Measurements from ENCODE around the gene ITGAL. TPM values are rescaled to one million over a fixed set of nuclear protein-coding genes. Genes with fewer than 3 reads are reported as not detected.
"Not testable (repeated sequence)": the region's sequence is repeated elsewhere in the genome, so short reads cannot be mapped to it uniquely, and the experiment has no call there.

The ITGAL gene
- total RNA-seq, 2 donors from 2014 or later: 2.0 to 2.6 TPM

DNA sequence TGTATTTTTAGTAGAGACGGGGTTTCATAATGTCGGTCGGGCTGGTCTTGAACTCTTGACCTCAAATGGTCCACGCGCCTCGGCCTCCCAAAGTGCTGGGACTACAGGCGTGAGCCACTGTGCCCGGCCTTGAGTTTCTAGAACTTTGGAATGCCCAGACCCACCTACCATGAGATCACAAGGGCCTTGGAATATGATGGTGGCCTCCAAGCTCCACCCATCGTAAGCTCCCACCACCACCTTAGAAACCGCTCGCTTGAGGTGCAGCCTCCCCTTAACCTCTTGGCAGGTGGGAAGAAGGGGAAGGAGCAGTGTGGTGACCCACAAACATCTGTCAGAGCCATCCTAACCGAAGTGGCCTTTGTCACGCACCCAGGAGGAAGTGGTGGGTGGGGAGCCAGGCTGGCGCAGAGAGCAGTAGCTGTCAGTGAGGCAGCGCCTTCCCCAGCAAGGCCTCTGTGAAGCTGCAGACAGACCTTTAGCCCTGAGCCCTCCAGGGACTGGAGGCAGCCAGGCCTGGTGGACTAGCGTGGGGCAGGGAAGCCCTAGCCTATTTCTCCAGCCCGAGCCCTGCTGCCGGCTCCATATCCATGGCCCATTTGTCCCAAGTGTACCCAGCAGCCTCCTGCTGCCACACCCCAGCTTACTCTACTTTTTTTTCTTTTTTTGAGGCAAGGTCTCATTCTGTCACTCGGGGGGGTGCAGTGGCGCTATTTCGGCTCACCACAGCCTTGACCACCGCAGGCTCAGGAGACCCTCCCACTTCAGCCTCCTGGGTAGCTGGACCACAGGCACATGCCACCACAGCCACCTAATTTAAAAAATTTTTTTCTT lies 13.8 kb upstream of the ITGAL start:
- TF ChIP-seq, protein P1, sequence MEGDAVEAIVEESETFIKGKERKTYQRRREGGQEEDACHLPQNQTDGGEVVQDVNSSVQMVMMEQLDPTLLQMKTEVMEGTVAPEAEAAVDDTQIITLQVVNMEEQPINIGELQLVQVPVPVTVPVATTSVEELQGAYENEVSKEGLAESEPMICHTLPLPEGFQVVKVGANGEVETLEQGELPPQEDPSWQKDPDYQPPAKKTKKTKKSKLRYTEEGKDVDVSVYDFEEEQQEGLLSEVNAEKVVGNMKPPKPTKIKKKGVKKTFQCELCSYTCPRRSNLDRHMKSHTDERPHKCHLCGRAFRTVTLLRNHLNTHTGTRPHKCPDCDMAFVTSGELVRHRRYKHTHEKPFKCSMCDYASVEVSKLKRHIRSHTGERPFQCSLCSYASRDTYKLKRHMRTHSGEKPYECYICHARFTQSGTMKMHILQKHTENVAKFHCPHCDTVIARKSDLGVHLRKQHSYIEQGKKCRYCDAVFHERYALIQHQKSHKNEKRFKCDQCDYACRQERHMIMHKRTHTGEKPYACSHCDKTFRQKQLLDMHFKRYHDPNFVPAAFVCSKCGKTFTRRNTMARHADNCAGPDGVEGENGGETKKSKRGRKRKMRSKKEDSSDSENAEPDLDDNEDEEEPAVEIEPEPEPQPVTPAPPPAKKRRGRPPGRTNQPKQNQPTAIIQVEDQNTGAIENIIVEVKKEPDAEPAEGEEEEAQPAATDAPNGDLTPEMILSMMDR (IDR thresholded peaks at IDR 0.05): no peak
- H3K4me3 ChIP-seq: no peak overlapping the region
- DNase-seq (ENCODE audit: low spot score): no peak
- no peaks in the 10 kb centered on the region for H3K9me3 ChIP-seq
- no peaks in the 10 kb centered on the region for H3K27me3 ChIP-seq
- no peak overlapping the region for H3K27ac ChIP-seq
- H3K4me1 ChIP-seq: no peaks in the 10 kb centered on the region
- no peaks in the 10 kb centered on the region for H3K36me3 ChIP-seq

DNA sequence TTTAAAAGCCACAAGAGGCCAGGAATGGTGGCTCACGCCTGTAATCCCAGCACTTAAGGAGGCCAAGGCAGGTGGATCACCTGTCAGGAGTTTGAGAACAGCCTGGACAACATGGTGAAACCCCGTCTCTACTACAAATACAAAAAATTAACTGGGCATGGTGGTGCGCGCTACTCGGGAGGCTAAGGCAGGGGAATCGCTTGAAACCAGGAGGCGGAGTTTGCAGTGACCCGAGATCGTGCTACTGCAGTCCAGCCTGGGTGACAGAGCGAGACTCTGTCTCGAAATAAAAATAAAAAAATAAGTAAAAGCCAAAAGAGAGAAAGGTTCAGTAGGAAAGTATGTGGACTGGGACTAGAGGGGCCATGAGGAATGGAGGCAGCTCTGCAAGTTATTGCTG lies 13.1 kb upstream of the ITGAL start:
- no peak overlapping the region for H3K27ac ChIP-seq
- DNase-seq (ENCODE audit: low spot score): no peak
- H3K4me1 ChIP-seq: no peaks in the 10 kb centered on the region
- H3K36me3 ChIP-seq: no peaks in the 10 kb centered on the region
- TF ChIP-seq, protein P1 (IDR thresholded peaks at IDR 0.05): no peak
- no peaks in the 10 kb centered on the region for H3K9me3 ChIP-seq
- H3K27me3 ChIP-seq: no peaks in the 10 kb centered on the region
- H3K4me3 ChIP-seq: no peak overlapping the region

DNA sequence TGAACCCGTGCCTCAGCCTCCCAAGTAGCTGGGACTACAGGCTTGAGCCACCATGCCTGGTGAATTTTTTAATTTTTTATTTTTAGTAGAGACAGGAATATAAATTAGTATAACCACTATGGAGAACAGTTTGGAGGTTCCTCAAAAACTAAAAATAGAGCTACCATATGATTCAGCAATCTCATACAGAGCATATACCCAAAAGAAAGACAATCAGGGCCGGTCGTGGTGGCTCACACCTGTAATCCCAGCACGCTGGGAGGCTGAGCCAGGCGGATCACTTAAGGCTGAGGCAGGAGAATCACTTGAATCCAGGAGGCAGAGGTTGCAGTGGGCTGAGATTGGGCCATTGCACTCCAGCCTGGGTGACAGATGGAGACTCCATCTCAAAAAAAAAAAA lies 11.1 kb upstream of the ITGAL start:
- H3K4me1 ChIP-seq; H3K27ac ChIP-seq; H3K4me3 ChIP-seq; H3K27me3 ChIP-seq; H3K36me3 ChIP-seq; DNase-seq (ENCODE audit: low spot score); H3K9me3 ChIP-seq: not testable (repeated sequence)

DNA sequence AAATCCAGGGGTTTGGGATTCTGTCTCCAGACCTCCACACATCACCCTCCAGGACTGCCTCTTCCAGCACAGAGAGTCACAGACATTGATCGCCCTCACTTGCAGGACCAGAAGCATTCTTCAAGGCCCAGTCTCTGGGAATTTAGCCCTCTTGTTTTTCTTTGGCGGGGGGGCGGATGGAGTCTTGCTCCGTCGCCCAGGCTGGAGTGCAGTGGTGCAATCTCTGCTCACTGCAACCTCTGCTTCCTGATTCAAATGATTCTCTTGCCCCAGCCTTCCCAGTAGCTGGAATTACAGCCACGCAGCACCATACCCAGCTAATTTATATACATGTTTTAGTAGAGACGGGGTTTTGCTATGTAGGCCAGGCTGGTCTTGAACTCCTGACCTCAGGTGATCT lies 8.5 kb upstream of the ITGAL start:
- TF ChIP-seq, protein P1 (IDR thresholded peaks at IDR 0.05): no peak
- no peak for DNase-seq (ENCODE audit: low spot score)
- Histone ChIP-seq H3K27ac (no peak overlapping the region), H3K4me3 (no peak overlapping the region), H3K36me3 (no peaks in the 10 kb centered on the region), H3K27me3 (no peaks in the 10 kb centered on the region), H3K4me1 (no peaks in the 10 kb centered on the region), H3K9me3 (no peaks in the 10 kb centered on the region)

DNA sequence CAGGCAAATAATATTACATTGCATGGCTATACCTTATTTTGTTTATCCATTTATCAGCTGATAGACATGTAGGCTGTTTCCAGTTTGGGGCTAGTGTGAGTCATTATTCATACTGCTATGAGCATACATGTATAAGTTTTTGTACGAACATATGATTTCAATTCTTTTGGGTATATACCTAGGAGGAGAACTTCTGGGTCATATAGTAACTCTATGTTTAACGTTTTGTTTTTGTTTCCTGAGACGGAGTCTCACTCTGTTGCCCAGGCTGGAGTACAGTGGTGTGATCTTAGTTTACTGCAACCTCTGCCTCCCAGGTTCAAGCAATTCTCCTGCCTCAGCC lies 2.4 kb upstream of the ITGAL start:
- H3K27ac ChIP-seq: no peak overlapping the region
- H3K4me3 ChIP-seq: no peak overlapping the region
- no peaks in the 10 kb centered on the region for H3K9me3 ChIP-seq
- TF ChIP-seq, protein P1 (IDR thresholded peaks at IDR 0.05): no peak
- DNase-seq (ENCODE audit: low spot score): no peak
- H3K27me3 ChIP-seq: peaks cover 0 to 6% of the 10 kb centered on the region in 2 donors
- no peaks in the 10 kb centered on the region for H3K36me3 ChIP-seq
- H3K4me1 ChIP-seq: no peaks in the 10 kb centered on the region

DNA sequence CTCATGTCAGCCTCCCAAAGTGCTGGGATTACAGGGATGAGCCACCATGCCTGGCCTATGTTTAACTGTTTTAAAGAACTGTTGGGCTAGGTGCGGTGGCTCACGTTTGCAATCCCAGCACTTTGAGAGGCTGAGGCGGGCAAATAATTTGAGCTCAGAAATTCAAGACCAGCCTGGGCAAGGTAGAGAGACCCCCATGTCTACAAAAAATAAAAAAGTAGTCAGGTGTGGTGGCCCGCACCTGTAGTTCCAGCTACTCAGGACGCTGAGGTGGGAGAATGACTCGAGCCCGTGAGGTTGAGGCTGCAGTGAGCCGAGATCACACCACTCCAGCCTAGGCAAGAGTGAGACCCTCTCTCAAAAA lies 1.9 kb upstream of the ITGAL start:
- no peak overlapping the region for H3K27ac ChIP-seq
- H3K4me1 ChIP-seq: no peaks in the 10 kb centered on the region
- no peak overlapping the region for H3K4me3 ChIP-seq
- no peaks in the 10 kb centered on the region for H3K9me3 ChIP-seq
- TF ChIP-seq, protein P1 (IDR thresholded peaks at IDR 0.05): no peak
- DNase-seq (ENCODE audit: low spot score): no peak
- peaks cover 0 to 6% of the 10 kb centered on the region in 2 donors for H3K27me3 ChIP-seq
- no peaks in the 10 kb centered on the region for H3K36me3 ChIP-seq
